ENCODE measurements around the gene RAX. TPM values are rescaled to one million over a fixed set of nuclear protein-coding genes. Genes with fewer than 3 reads are reported as not detected.

The RAX gene
- total and polyA plus RNA-seq, 11 donors = not detected

DNA sequence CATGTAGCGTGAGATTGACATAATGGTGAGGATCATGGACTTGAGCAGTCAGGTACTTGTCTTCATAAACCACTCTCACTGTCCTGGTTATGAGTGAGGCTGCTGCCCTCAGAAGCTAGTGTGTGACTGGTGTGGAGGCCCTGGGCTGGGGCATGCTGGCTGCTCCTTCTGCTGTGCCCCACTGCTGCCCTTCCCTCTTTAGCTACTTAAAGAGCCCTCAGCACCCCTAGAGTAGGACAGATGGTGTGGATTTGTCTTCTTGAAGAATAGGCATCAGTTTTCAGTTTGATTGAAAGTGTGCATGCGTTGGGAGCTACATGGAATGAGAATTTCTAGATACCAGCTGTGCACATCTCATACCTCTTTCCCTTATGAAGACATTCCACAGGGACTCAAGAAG, 29.8 kb upstream of the RAX start:
- WGBS, 4 donors = 83 to 91% (median 89%) methylated on average over 2 of the region's 2 CpGs
- intact Hi-C loops (cut with DNase I) = loop anchor here in 2 of 10 donors (10.0 kb wide), 2 partner anchors 58 to 522 kb away; no protein-coding TSS in a partner anchor
- no peak overlapping the region for H3K4me3 ChIP-seq
- no peak for TF ChIP-seq POLR2A (IDR thresholded peaks at IDR 0.05)
- TF ChIP-seq, protein P1, sequence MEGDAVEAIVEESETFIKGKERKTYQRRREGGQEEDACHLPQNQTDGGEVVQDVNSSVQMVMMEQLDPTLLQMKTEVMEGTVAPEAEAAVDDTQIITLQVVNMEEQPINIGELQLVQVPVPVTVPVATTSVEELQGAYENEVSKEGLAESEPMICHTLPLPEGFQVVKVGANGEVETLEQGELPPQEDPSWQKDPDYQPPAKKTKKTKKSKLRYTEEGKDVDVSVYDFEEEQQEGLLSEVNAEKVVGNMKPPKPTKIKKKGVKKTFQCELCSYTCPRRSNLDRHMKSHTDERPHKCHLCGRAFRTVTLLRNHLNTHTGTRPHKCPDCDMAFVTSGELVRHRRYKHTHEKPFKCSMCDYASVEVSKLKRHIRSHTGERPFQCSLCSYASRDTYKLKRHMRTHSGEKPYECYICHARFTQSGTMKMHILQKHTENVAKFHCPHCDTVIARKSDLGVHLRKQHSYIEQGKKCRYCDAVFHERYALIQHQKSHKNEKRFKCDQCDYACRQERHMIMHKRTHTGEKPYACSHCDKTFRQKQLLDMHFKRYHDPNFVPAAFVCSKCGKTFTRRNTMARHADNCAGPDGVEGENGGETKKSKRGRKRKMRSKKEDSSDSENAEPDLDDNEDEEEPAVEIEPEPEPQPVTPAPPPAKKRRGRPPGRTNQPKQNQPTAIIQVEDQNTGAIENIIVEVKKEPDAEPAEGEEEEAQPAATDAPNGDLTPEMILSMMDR (IDR thresholded peaks at IDR 0.05) = no peak
- peaks cover 0 to 2% (median 0%) of the 10 kb centered on the region in 12 donors for H3K4me1 ChIP-seq
- H3K27ac ChIP-seq = no peak overlapping the region
- DNase-seq (no peak), ATAC-seq (no peak)
- peaks cover 0 to 41% (median 7%) of the 10 kb centered on the region in 9 donors for H3K27me3 ChIP-seq
- H3K36me3 ChIP-seq = no peaks in the 10 kb centered on the region
- no peaks in the 10 kb centered on the region for H3K9me3 ChIP-seq

DNA sequence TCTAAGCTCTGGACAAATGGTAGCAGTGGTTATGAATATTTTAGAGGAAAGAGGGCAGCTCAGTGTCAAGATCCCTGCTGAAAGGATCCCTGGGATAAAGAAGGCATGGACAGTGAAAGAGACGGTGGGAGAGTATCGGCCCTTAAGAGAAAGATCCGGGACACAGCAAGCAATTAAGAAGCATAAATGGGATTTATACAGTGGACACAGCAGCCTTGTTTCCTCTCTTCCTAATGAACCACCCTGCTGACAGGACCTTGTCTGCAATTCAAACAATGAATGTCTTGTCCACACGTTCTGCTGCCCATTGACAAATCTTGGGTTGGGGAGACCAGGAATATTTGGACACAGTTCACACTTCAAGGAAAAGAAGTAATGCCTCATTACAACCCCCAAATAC, 28.7 kb upstream of the RAX start:
- Histone ChIP-seq H3K36me3 (no peaks in the 10 kb centered on the region), H3K4me1 (no peaks in the 10 kb centered on the region), H3K27ac (no peak overlapping the region), H3K9me3 (no peaks in the 10 kb centered on the region), H3K4me3 (no peak overlapping the region), H3K27me3 (peaks cover 0 to 41% (median 2%) of the 10 kb centered on the region in 9 donors)
- no peak for DNase-seq
- ATAC-seq = no peak
- no peak for TF ChIP-seq POLR2A (IDR thresholded peaks at IDR 0.05)
- TF ChIP-seq, protein P1 (IDR thresholded peaks at IDR 0.05) = no peak
- intact Hi-C loops (cut with DNase I) = loop anchor here in 2 of 10 donors (10.0 kb wide), 2 partner anchors 57 to 523 kb away; no protein-coding TSS in a partner anchor
- 62 to 70% (median 66%) methylated on average over 4 of the region's 4 CpGs for WGBS, 4 donors

DNA sequence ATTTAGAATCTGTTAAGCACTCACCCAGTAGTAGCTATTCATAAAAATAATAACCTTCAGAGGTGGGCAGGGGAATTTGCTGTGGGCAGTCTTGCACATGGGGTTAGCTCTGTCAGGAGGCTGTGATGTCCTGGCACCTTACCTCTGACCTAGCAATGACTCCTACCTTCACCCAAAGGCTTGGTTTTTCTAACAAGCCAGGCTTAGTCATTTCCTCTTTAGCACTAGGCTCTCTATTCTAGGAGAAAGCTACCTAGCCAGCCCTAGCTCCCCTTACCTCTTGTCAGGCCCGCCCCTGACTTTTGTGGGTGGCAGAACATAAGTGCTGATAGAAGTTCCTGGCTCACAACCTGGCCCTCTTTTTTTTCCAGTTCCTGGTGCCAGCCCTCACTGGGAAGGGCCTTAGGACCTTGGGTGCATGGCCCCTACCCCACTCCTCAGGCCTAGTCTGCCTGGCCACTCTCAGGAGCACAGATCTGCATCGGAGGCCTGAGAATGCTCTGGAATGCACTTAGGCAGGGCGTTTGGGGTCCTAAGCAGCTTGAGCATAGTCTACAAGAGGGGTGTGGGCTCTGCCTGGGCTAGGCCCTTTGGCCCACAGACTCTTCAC, 27.5 kb upstream of the RAX start:
- intact Hi-C loops (cut with DNase I) = loop anchor here in 2 of 10 donors (10.0 kb wide), 2 partner anchors 56 to 524 kb away; no protein-coding TSS in a partner anchor
- Histone ChIP-seq H3K4me3 (no peak overlapping the region), H3K27me3 (peaks cover 0 to 32% (median 0%) of the 10 kb centered on the region in 9 donors), H3K36me3 (no peaks in the 10 kb centered on the region), H3K4me1 (no peaks in the 10 kb centered on the region), H3K27ac (no peak overlapping the region), H3K9me3 (no peaks in the 10 kb centered on the region)
- TF ChIP-seq POLR2A (IDR thresholded peaks at IDR 0.05) = no peak
- TF ChIP-seq, protein P1 (IDR thresholded peaks at IDR 0.05) = no peak
- 57 to 83% (median 65%) methylated on average over 1 to 3 of the region's 3 CpGs for WGBS, 4 donors
- no peak for DNase-seq
- ATAC-seq = peak in 1 of 4 donors; percentile 33

DNA sequence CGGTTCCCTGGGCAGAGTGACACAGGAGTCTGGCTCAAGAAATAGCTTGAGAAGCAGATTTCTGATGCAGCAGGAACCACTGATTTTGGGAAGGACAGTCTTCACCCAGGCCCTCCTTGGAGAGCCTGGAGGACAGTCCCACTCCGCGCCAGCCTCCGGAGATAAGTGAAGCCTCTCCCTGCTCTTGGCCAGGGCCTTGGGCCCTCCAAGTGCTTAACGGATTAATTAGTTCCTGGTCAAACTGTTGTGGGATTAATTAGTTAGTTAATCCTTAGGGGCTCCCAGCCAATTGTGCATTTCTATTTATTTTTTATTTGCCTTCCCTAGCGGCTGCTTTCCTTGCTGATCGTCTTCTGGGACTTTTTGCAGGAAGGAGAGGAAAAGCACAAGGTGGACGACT, 25.6 kb upstream of the RAX start:
- no peak for TF ChIP-seq POLR2A (IDR thresholded peaks at IDR 0.05)
- TF ChIP-seq, protein P1 (IDR thresholded peaks at IDR 0.05) = no peak
- Histone ChIP-seq H3K9me3 (no peaks in the 10 kb centered on the region), H3K4me1 (no peaks in the 10 kb centered on the region), H3K36me3 (no peaks in the 10 kb centered on the region), H3K27me3 (peaks cover 0 to 36% (median 4%) of the 10 kb centered on the region in 9 donors), H3K4me3 (no peak overlapping the region), H3K27ac (no peak overlapping the region)
- ATAC-seq = no peak
- intact Hi-C loops (cut with DNase I) = no loop called here
- 68 to 77% (median 73%) methylated on average over 8 of the region's 8 CpGs for WGBS, 4 donors
- no peak for DNase-seq
